NCI-H82 treated with DMSO at 0.1 percent for 48 hours (cell line): ENCODE results near the gene CCSER1.
"Not testable (repeated sequence)": the region's sequence is repeated elsewhere in the genome, so short reads cannot be mapped to it uniquely, and the experiment has no call there.

Experiments used
- DNase-seq: peaks from one replicate; lab custom pipeline; 2025; ENCODE audit not compliant: unreplicated experiment; lab: John Stamatoyannopoulos, UW

CCSER1 gene

GRCh38 chr4:91226867-91227266 is 1099.7 kb downstream of the CCSER1 start:
- DNase-seq: no peak

DNA sequence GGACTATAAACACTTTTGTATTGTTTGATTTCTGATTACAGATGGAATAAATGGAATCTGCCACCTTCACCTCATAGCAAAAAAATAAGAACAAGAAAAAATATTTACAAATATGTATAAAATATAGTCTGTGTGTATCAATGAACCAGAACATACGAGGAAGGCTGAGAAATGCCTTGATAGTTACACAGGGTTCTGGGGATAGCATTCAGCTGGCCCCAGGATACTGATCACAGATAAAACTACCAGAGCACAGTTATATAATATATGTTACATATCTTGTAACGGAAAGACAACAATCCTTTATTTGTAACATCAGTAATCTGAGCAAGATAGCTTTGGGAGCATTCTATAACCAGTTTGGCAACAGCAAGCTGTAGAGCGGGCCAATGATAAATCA is 1101.5 kb downstream of the CCSER1 start:
- no peak for DNase-seq

DNA sequence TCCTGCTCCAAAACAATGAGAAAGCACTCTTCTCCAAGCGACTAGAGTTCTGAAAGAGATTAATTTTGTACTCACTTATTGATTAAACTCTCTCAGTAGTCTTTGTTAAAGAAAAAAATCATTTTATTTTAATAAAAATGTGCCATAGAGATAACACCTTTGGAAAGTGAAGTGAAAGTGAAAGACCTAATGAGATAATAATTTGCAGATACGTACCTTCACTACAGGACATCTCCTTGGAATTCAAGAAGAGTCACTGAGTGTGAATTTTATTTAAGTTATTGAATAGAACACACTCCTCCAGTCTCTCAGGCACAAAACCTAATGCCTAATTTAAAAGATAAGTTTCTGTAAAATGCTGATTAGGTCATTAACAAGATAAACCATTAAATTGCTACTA is 1106.0 kb downstream of the CCSER1 start:
- DNase-seq: no peak

DNA sequence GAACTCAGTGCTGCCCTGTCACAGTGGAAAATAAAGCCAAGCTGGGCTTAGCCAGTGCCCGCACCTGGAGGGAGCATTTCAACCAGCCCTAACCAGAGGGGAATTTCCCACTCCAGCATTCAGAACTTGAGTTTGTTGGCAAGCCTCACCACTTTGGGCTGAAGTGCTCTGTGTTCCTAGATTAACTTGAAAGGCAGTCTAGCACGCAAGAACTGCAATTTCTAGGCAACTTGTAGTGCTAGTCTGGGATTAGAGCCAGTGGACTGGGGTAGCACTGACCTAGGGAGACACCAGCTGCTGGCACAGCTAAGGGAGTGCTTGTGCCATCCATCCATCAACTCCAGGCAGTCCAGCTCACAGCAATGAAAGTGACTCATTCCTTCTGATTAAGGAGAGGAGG is 1115.9 kb downstream of the CCSER1 start:
- no peak for DNase-seq

GRCh38 chr4:91256043-91256442 is 1128.8 kb downstream of the CCSER1 start:
- DNase-seq: no peak

DNA sequence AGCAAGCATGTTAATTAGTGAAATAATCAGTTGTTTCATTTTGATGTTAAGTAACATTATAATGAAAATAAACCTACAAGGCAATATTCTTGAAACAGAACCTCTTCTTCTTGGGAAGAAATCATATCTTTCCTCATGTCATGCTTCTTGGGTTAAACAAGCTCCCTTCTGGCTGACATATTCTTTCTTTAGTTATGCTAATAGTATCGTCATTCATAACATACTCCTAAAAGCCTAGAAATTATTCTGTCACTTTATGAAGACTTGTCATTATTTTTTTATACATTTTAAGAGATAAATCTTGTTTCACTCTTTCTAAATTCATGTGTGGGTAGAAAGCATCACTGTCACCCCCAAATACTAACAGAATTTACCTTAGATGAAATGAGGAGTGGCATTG is 1129.6 kb downstream of the CCSER1 start:
- DNase-seq: no peak

DNA sequence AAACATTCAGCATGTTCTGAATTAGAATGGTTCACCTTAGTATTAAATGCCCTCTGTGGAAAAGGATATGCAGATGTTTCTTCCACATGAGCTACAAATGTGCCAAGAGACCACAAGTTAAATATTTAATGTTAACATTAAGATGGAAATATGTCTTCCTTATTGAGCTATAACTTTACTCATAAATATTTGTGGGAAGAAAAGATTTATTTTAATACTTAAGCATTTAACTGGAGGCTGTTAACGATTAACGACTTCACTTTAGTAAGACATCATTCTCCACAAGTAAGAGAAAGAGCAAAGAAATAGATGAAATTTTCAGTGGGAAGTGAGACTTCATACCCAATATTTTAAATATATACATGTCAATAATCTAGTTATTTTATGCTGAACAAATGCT is 1130.5 kb downstream of the CCSER1 start:
- no peak for DNase-seq

DNA sequence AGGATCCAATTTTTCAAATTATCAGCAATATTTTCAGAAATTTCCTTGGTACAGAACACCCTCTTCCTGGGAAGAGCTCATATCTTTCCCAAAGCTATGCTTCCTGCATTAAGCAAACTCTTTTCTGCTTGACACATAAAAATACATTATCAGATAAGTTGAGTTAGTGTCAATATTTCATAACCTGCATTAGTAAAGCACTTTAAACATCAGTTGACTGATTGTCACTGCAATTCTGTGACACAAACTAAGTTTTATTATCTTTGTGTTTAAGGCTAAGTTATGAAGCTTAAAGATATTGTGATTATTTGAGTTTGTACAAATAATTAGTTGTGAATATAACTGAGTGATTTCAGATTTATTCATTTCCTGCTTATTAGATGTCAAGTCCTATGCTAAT is 1131.1 kb downstream of the CCSER1 start:
- DNase-seq: no peak

DNA sequence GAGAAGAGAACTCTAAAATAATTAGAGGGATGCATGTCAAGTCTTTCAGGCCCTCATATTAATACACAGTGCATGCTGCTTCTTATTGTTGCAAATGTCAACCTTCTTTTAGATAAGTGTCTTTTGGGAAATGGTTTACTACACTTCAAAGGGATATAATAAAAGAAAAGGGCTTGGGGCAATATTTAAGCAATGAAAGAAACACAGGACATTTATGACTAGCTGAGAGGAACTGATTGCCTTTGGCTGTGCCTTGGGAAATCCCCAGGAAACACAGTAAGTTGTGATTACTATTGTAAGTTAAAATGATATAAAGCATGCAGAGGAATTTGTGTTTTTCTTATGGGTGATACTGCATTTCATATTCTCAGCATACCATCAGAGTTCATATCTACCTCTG is 1140.3 kb downstream of the CCSER1 start:
- DNase-seq: no peak

- DNase-seq: not testable (repeated sequence)
Measured at GRCh38 chr4:91268481-91268880, 1141.3 kb downstream of the CCSER1 start.

- DNase-seq: peak; percentile 17
Measured at GRCh38 chr4:91268913-91269312, 1141.7 kb downstream of the CCSER1 start.

- DNase-seq: no peak
Measured at GRCh38 chr4:91279899-91280298, 1152.7 kb downstream of the CCSER1 start.

DNA sequence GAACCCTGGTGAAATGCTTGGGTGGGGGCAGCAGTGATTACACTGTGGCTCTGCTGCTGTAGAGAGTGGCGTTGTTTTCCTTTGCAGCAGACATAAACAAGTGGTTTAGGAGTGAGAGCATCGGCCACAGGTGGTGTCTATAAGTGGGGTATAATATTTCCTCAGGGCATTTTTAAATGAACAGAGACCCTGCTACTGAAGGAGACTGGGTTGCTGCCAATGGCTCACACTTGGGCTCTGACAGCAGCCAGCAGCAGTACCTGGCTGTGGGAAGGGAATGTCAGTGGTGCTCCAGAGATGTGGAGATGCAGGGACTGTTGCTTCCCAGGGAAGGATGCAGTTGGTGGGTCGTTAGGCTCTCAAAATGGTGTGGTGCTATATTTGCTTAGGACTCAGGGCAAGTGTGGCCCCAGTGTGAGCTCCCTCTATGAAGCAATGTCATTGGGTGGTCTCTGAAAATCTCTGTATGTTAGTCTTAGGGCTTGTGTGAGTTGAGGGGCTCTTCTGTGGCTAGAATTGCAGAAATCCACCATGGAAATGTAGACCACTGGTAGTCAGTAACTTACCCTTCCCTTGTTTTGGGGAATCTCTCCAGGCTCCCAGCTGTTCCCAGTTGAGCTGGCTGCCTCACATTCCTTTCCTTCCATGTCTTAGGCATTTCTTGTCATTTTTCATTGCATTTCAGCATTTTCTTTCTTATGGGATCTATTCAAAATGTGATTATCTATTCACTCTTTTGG is 1153.5 kb downstream of the CCSER1 start:
- DNase-seq: no peak

DNA sequence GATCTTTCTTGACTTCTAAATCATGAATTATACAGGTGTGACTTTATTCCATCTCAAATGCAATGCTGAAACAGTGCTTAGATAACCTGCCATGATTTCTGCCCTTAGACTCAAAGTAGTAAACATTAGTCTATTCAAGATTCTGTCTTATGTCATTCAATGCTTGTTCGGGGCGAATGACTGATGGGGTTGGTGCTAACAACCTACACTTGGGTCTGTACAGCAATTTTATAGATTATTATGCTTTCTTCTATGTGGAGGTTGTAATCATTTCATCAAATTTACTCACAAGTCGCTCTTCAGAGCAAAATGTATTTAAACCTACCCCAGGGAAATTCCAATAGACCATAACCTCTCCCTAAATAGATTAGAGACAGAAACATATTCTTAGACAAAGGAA is 1155.0 kb downstream of the CCSER1 start:
- no peak for DNase-seq

- DNase-seq: no peak
Measured at GRCh38 chr4:91283726-91284230, 1156.6 kb downstream of the CCSER1 start.

GRCh38 chr4:91284480-91284879 is 1157.3 kb downstream of the CCSER1 start:
- DNase-seq: no peak

DNA sequence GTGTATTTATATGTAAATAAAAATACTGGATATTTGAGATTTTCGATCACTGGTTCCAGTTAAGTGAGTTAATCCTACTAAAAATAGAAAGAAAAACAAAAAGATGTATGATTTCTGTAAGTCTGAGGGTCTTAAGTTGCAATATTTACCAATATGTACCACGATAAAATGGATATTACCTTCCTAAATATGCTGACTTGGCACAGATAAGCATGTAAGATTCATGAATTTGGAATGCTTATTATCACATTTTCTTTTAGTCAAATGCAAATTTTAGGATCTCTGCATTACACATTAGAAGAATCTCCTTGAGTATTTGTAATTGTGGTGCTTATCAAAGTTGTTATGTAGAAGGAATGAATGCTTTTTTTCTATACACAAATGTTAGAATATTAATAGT is 1158.3 kb downstream of the CCSER1 start:
- no peak for DNase-seq

- DNase-seq: no peak
Measured at GRCh38 chr4:91288702-91289311, 1161.6 kb downstream of the CCSER1 start.

GRCh38 chr4:91298156-91298700 is 1171.0 kb downstream of the CCSER1 start:
- DNase-seq: no peak

GRCh38 chr4:91298824-91299223 is 1171.6 kb downstream of the CCSER1 start:
- no peak for DNase-seq

DNA sequence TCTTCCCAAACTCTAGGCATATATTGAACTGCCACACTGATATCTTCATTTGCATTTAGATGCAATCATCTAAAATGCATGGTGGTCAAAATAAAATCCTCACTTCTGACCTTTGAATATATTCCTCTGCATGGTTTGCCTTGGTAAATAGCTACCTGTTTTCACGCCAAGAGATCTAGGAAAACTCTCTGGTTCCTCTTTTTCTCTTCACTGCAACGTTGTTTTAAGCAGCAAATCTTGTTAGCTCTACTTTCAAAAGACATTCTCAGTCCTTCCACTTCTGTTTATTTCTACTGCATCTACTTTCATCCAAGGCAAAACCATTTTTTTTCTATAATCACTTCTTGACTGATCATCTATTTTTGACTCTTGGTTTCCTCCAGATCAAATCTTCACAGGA is 1174.9 kb downstream of the CCSER1 start:
- DNase-seq: no peak

DNA sequence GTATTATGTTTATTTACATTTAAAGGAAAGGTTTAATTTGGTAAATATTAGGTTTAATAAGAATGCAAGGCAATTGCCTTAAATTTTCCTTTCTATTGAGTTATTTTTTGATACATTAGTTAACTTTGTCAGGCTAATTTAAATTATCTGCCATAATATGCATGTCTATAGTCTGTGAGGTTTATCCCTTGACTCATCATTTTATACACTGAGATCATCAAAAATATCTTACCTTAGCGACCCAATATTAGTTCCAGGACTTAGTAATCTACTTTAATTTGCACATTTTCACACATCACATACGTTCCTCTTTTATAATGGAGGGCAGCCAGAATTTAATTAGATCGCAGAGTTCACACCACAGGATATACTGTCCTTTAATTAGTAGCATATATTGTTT is 1177.1 kb downstream of the CCSER1 start:
- DNase-seq: no peak
